MM.1S (cell line): ENCODE results near the gene PCDH9.

Experiments used
- EZH2 ChIP-seq: fragments of 300-600 bp; sonication (generic); optimal IDR thresholded peaks from 2 replicates; pipeline ENCODE3; 2017; ENCODE audit warnings: low read depth, mild to moderate bottlenecking, antibody characterized with exemption, low read length, mixed read lengths
- TF ChIP-seq, protein P1 (sequence below): fragments of 300-600 bp; sonication (generic); IDR thresholded peaks from 2 replicates; pipeline ENCODE4 v1.5.1; 2016; ENCODE audit warnings: antibody characterized with exemption, low read length, mixed read lengths

DNA sequence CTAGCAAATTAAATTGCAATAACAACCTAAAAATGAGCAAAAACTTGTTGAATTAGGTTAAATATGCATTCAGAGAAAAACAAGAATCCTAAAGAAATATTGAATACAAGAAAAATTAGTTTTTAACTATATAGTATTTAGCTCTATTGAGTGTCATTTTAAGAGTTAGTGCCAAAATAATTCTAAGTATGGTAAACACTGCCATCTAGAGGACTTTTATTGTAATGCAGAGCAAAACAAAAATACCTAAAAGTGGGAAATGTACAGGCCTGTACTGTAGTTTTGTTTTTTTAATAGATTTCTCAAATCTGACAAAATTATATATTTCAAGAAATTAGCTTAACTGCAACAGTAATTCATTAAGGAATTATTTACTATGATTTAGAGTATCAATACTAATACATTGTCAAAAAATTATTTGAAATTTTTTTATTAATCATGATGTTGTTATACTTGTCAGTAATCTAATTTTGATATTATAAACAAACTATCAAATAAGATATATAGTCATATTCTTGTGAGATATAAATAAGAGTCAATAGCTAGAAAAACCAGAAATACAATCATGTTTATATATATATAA lies 8.2 kb upstream of the PCDH9 start:
- TF ChIP-seq EZH2 = no peak
- TF ChIP-seq, protein P1, sequence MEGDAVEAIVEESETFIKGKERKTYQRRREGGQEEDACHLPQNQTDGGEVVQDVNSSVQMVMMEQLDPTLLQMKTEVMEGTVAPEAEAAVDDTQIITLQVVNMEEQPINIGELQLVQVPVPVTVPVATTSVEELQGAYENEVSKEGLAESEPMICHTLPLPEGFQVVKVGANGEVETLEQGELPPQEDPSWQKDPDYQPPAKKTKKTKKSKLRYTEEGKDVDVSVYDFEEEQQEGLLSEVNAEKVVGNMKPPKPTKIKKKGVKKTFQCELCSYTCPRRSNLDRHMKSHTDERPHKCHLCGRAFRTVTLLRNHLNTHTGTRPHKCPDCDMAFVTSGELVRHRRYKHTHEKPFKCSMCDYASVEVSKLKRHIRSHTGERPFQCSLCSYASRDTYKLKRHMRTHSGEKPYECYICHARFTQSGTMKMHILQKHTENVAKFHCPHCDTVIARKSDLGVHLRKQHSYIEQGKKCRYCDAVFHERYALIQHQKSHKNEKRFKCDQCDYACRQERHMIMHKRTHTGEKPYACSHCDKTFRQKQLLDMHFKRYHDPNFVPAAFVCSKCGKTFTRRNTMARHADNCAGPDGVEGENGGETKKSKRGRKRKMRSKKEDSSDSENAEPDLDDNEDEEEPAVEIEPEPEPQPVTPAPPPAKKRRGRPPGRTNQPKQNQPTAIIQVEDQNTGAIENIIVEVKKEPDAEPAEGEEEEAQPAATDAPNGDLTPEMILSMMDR = peak; percentile 36
